ENCODE measurements around the gene APOB. TPM values are rescaled to one million over a fixed set of nuclear protein-coding genes. Genes with fewer than 3 reads are reported as not detected.

Gene APOB
- total and polyA plus RNA-seq, 2 of the 13 experiments (the other 11 are each of a cell fraction or from before 2014, with no cell fraction given), result 1,569 to 2,515 TPM

DNA sequence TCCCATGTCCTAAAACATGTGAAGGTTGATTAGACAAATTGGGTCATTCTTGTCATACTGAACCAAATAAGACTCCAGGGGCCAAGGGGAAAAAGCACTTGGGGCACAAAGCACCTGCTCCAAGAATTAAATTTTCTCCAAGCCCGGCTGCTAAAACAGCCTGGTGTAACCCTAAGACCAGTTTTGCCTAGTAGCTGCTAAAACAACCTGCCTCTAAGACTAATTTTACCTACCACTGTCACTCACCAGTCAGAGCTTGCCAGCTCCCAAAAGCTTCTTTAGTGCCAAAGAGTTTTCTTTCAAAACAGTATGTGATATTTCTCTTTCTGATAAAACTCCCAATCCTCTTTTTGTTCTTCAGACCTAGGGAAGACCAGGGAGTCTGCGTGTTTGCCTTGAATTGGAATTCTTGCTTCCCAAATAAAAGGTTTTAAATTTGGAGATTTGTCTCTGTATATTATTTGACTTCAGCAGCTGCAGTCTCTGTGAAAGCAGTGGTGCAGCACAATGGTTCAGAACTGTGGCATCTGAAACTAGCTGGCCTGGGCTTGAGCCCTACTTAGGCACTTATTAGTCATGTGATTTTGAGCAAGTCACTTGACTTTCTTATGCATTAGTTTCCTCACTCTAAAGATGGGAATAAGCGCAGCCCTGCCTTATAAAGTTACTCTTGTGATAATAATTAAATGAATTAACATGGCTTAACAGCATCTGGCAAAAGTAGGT, 16.2 kb upstream of the APOB start:
- peak; percentile 97 for TF ChIP-seq ZNF780A (CRISPR knock-in tag; IDR thresholded peaks at IDR 0.05)
- no peak for TF ChIP-seq ZNF260 (CRISPR knock-in tag; IDR thresholded peaks at IDR 0.05; ENCODE audit: borderline replicate concordance, low read depth)
- TF ChIP-seq ZMAT5 (CRISPR knock-in tag; IDR thresholded peaks at IDR 0.05; ENCODE audit: borderline replicate concordance, low read depth), result no peak
- H2AFZ ChIP-seq (ENCODE audit: low read length), result no peak overlapping the region
- no peak for ATAC-seq
- no peaks in the 10 kb centered on the region; the same call in 1 of the 2 replicates for H3K9me3 ChIP-seq (ENCODE audit: low read length)
- no peaks in the 10 kb centered on the region for H4K20me1 ChIP-seq (ENCODE audit: insufficient read depth, low read length)
- no peak overlapping the region for H3K4me2 ChIP-seq (ENCODE audit: low read depth, low read length)
- intact Hi-C loops (cut with micrococcal nuclease; ENCODE audit: unreplicated experiment), result no loop called here
- H3K27me3 ChIP-seq (ENCODE audit: control insufficient read depth in 1 of 2, insufficient read depth in 2 of 2, low read length in 2 of 2), result no peaks in the 10 kb centered on the region
- WGBS (ENCODE audit: low lambda C conversion rate), result 85% methylated on average over 3 of the region's 3 CpGs
- no peak overlapping the region for H3K27ac ChIP-seq (ENCODE audit: extremely low read length, insufficient read depth, low read length)
- POLR2A ChIA-PET, result interaction anchor here (10.1 kb wide), 1 partner anchor 18 kb away, joined by 317 read pairs; the partner anchor contains the start of gene APOB
- H3K4me3 ChIP-seq (replicated peaks in 1 of 3; ENCODE audit: insufficient read depth in 1 of 3, low read depth in 2 of 3, low read length in 3 of 3), result no peak overlapping the region
- no peak for DNase-seq (ENCODE audit: low spot score)
- CTCF ChIA-PET (ENCODE audit: low intra/inter-chr PET ratio, low total read pairs), result no interaction called here
- H3K9ac ChIP-seq (ENCODE audit: insufficient read depth, low read depth, low read length), result no peak overlapping the region
- peaks cover 51% of the 10 kb centered on the region for H3K4me1 ChIP-seq (ENCODE audit: insufficient read depth, low read length)
- no peaks in the 10 kb centered on the region for H3K36me3 ChIP-seq (replicated peaks in 1 of 2; ENCODE audit: control insufficient read depth in 1 of 2, insufficient read depth in 2 of 2, low read length in 2 of 2)
- H3K79me2 ChIP-seq (ENCODE audit: insufficient read depth, low read length), result no peaks in the 10 kb centered on the region
- in situ Hi-C loops (cut with HindIII; ENCODE audit: extremely low pct_ligation_motif_present, low pct_unique_long_range_greater_than_20kb), result no loop called here
- BruUV-seq (replicated peaks), result no TSS peak
- no peak for FAIRE-seq

GRCh38 chr2:21057097-21057496, 13.2 kb upstream of the APOB start:
- FAIRE-seq, result no peak
- H2AFZ ChIP-seq (ENCODE audit: low read length), result no peak overlapping the region
- H3K4me3 ChIP-seq (replicated peaks in 1 of 3; ENCODE audit: insufficient read depth in 1 of 3, low read depth in 2 of 3, low read length in 3 of 3), result no peak overlapping the region
- H3K36me3 ChIP-seq (replicated peaks in 1 of 2; ENCODE audit: control insufficient read depth in 1 of 2, insufficient read depth in 2 of 2, low read length in 2 of 2), result no peaks in the 10 kb centered on the region
- H3K4me1 ChIP-seq (ENCODE audit: insufficient read depth, low read length), result peaks cover 80% of the 10 kb centered on the region
- no peak for DNase-seq (ENCODE audit: low spot score)
- intact Hi-C loops (cut with micrococcal nuclease; ENCODE audit: unreplicated experiment), result no loop called here
- peak overlapping the region; percentile 79 for H3K27ac ChIP-seq (ENCODE audit: extremely low read length, insufficient read depth, low read length)
- WGBS (ENCODE audit: low lambda C conversion rate), result 74% methylated on average over 2 of the region's 2 CpGs
- in situ Hi-C loops (cut with HindIII; ENCODE audit: extremely low pct_ligation_motif_present, low pct_unique_long_range_greater_than_20kb), result no loop called here
- peak overlapping the region; percentile 83 for H3K4me2 ChIP-seq (ENCODE audit: low read depth, low read length)
- ATAC-seq, result no peak
- CTCF ChIA-PET (ENCODE audit: low intra/inter-chr PET ratio, low total read pairs), result interaction anchor here (1.2 to 1.7 kb wide), 2 partner anchors 13 to 14 kb away, joined by 3 to 6 read pairs; no protein-coding TSS in a partner anchor
- H3K9me3 ChIP-seq (ENCODE audit: low read length), result no peaks in the 10 kb centered on the region; the same call in 1 of the 2 replicates
- no peaks in the 10 kb centered on the region for H4K20me1 ChIP-seq (ENCODE audit: insufficient read depth, low read length)
- no peak overlapping the region for H3K9ac ChIP-seq (ENCODE audit: insufficient read depth, low read depth, low read length)
- H3K79me2 ChIP-seq (ENCODE audit: insufficient read depth, low read length), result no peaks in the 10 kb centered on the region
- H3K27me3 ChIP-seq (ENCODE audit: control insufficient read depth in 1 of 2, insufficient read depth in 2 of 2, low read length in 2 of 2), result no peaks in the 10 kb centered on the region
- POLR2A ChIA-PET, result interaction anchor here (2.0 to 10.1 kb wide), 4 partner anchors 10 to 60 kb away, joined by 11 to 317 read pairs (median 57); partner anchors contain the start of gene APOB
- no TSS peak for BruUV-seq (replicated peaks)
- TF ChIP-seq ZBED4 (CRISPR knock-in tag; IDR thresholded peaks at IDR 0.05; ENCODE audit: borderline replicate concordance), result no peak
- peak; percentile 19; the same call in 1 of the 2 replicates for TF ChIP-seq SALL1 (CRISPR knock-in tag; IDR thresholded peaks at IDR 0.05)
- TF ChIP-seq MTA1 (CRISPR knock-in tag; IDR thresholded peaks at IDR 0.05; ENCODE audit: borderline replicate concordance), result no peak
- TF ChIP-seq JARID2 (CRISPR knock-in tag; IDR thresholded peaks at IDR 0.05; ENCODE audit: insufficient replicate concordance), result no peak
- peak; percentile 91 for TF ChIP-seq ONECUT2 (CRISPR knock-in tag; IDR thresholded peaks at IDR 0.05)
- TF ChIP-seq THRA (CRISPR knock-in tag; IDR thresholded peaks at IDR 0.05; ENCODE audit: borderline replicate concordance), result no peak
- no peak for TF ChIP-seq ZNF20 (CRISPR knock-in tag; IDR thresholded peaks at IDR 0.05)
- TF ChIP-seq KAT2B (IDR thresholded peaks at IDR 0.05; ENCODE audit: borderline replicate concordance, low read depth, low read length), result peak; percentile 31; the same call in 1 of the 2 replicates

Data from HepG2 (cell line).